Measurements from ENCODE around the gene TRAF3IP3. TPM values are rescaled to one million over a fixed set of nuclear protein-coding genes. Genes with fewer than 3 reads are reported as not detected.

TRAF3IP3 gene
- total RNA-seq, 1 experiment from 2014 or later: 0.34 TPM

GRCh38 chr1:209769171-209769904 is 13.5 kb downstream of the TRAF3IP3 start:
- Histone ChIP-seq H3K9ac (ENCODE audit: low read length) (no peak overlapping the region), H3K9me3 (ENCODE audit: control insufficient read depth in 1 of 2, insufficient read depth in 1 of 2, low read depth in 1 of 2, low read length in 2 of 2) (no peaks in the 10 kb centered on the region; a peak in 1 of 4 replicates), H3K27me3 (ENCODE audit: insufficient read depth, low read length) (no peaks in the 10 kb centered on the region), H3K4me1 (ENCODE audit: control insufficient read depth in 1 of 2, insufficient read depth in 2 of 2, low read length in 2 of 2) (no peaks in the 10 kb centered on the region), H3K4me3 (replicated peaks in 1 of 2; ENCODE audit: low read depth in 1 of 2, low read length in 2 of 2) (no peak overlapping the region), H3K9me2 (ENCODE audit: insufficient read depth) (no peaks in the 10 kb centered on the region), H3K27ac (ENCODE audit: low read depth, low read length) (no peak overlapping the region), H2AFZ (ENCODE audit: low read depth, low read length, poor library complexity, severe bottlenecking) (no peak overlapping the region), H4K20me1 (ENCODE audit: insufficient read depth) (no peaks in the 10 kb centered on the region), H3K4me2 (ENCODE audit: low read length) (no peak overlapping the region), H3K79me2 (ENCODE audit: insufficient read depth, low read length) (no peaks in the 10 kb centered on the region), H3K36me3 (ENCODE audit: control insufficient read depth in 1 of 2, insufficient read depth in 2 of 2, low read length in 2 of 2) (no peaks in the 10 kb centered on the region)
- intact Hi-C loops (cut with micrococcal nuclease): no loop called here
- ChIA-PET CTCF (no interaction called here), RAD21 (ENCODE audit: low non-redundant PET in 1 of 2, low total read pairs in 2 of 2, uncharacterized antibody in 2 of 2, unreplicated experiment in 2 of 2) (no interaction called here), POLR2A (no interaction called here)
- no TSS peak for BruUV-seq (replicated peaks)
- TF ChIP-seq POLR2AphosphoS5 (IDR thresholded peaks at IDR 0.05; ENCODE audit: low read depth, low read length) (no peak), POLR2A (IDR thresholded peaks at IDR 0.05; ENCODE audit: borderline replicate concordance, extremely low read depth, insufficient read depth, insufficient read length) (no peak), TCF7L2 (IDR thresholded peaks at IDR 0.05; ENCODE audit: borderline replicate concordance, extremely low read depth, insufficient read depth, insufficient read length) (no peak), SP1 (IDR thresholded peaks at IDR 0.05; ENCODE audit: low read depth) (no peak), ATF3 (IDR thresholded peaks at IDR 0.05) (no peak), EZH2 (IDR thresholded peaks at IDR 0.05) (no peak), ELF1 (IDR thresholded peaks at IDR 0.05; ENCODE audit: borderline replicate concordance, low read depth) (no peak), RAD21 (IDR thresholded peaks at IDR 0.05; ENCODE audit: low read depth) (no peak), EGR1 (IDR thresholded peaks at IDR 0.05; ENCODE audit: low read depth) (no peak), REST (IDR thresholded peaks at IDR 0.05; ENCODE audit: low read depth) (no peak), CEBPB (IDR thresholded peaks at IDR 0.05; ENCODE audit: low read depth) (no peak), ZBTB33 (IDR thresholded peaks at IDR 0.05; ENCODE audit: extremely low read depth, insufficient replicate concordance, low read length) (no peak), CBX3 (IDR thresholded peaks at IDR 0.05; ENCODE audit: low read depth) (no peak), FOSL1 (IDR thresholded peaks at IDR 0.05; ENCODE audit: low read depth) (no peak), JUND (IDR thresholded peaks at IDR 0.05) (no peak), ZNF274 (IDR thresholded peaks at IDR 0.05; ENCODE audit: low read depth, low read length) (no peak), MAX (IDR thresholded peaks at IDR 0.05) (no peak), CTCF (IDR thresholded peaks at IDR 0.05 in 2 of 3, conservative IDR thresholded peaks at IDR 0.05 in 1 of 3; ENCODE audit: borderline replicate concordance in 1 of 3, insufficient read depth in 1 of 3, low read depth in 2 of 3, low read length in 2 of 3) (no peak), EZH2phosphoT487 (IDR thresholded peaks at IDR 0.05; ENCODE audit: borderline replicate concordance) (no peak), SRF (IDR thresholded peaks at IDR 0.05; ENCODE audit: low read depth) (no peak)
- no peak for DNase-seq (ENCODE audit: low read depth, low spot score)
- ATAC-seq: no peak
